ENCODE measurements around the gene SCAMP5.

Gene SCAMP5

DNA sequence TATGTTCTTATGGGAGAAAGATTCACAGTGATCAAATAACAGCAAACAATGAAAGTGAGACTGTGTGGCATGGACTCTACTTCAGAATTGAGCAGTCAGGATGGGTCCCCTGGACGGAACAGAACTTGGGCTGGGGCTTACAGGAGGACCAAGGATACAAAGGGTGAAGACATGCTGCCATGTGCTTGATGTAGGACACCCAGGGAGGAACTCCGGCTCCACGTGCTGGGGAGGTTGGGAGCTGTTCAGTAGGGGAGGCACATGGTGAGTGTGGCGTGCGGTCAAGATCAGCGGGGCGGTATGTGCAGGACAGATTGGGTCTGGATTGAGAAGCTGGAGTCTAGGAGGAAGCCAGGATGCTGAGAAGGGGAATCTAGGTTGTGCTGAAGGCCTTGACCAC is 60.7 kb downstream of the SCAMP5 start:
- Histone ChIP-seq H4K20me1 (ENCODE audit: insufficient read depth, low read length) (no peaks in the 10 kb centered on the region), H3K4me3 (ENCODE audit: low read length) (no peak overlapping the region), H3K4me2 (ENCODE audit: low read depth, low read length) (no peak overlapping the region), H3K36me3 (replicated peaks; ENCODE audit: insufficient read depth, low read length) (no peaks in the 10 kb centered on the region), H2AFZ (ENCODE audit: low read length) (no peak overlapping the region), H3K9me3 (replicated peaks; ENCODE audit: insufficient read depth, low read length) (no peaks in the 10 kb centered on the region), H3K27ac (ENCODE audit: low read length) (no peak overlapping the region), H3K27me3 (replicated peaks; ENCODE audit: insufficient read depth, low read length) (no peaks in the 10 kb centered on the region), H3K9me2 (replicated peaks; ENCODE audit: insufficient read depth, low read length) (no peaks in the 10 kb centered on the region), H3F3A (ENCODE audit: insufficient read depth, low read length) (peaks cover 5% of the 10 kb centered on the region), H3K9ac (ENCODE audit: low read length) (no peak overlapping the region), H3K79me2 (ENCODE audit: low read length) (no peaks in the 10 kb centered on the region), H3K4me1 (ENCODE audit: low read length) (peaks cover 6% of the 10 kb centered on the region)
- DNase-seq = no peak
- TF ChIP-seq EZH2phosphoT487 (IDR thresholded peaks at IDR 0.05; ENCODE audit: low read length) (no peak), EZH2 (optimal IDR thresholded peaks at IDR 0.05; ENCODE audit: low read depth, low read length) (no peak)
- TF ChIP-seq, protein P1, sequence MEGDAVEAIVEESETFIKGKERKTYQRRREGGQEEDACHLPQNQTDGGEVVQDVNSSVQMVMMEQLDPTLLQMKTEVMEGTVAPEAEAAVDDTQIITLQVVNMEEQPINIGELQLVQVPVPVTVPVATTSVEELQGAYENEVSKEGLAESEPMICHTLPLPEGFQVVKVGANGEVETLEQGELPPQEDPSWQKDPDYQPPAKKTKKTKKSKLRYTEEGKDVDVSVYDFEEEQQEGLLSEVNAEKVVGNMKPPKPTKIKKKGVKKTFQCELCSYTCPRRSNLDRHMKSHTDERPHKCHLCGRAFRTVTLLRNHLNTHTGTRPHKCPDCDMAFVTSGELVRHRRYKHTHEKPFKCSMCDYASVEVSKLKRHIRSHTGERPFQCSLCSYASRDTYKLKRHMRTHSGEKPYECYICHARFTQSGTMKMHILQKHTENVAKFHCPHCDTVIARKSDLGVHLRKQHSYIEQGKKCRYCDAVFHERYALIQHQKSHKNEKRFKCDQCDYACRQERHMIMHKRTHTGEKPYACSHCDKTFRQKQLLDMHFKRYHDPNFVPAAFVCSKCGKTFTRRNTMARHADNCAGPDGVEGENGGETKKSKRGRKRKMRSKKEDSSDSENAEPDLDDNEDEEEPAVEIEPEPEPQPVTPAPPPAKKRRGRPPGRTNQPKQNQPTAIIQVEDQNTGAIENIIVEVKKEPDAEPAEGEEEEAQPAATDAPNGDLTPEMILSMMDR (IDR thresholded peaks at IDR 0.05; ENCODE audit: low read length) = no peak

DNA sequence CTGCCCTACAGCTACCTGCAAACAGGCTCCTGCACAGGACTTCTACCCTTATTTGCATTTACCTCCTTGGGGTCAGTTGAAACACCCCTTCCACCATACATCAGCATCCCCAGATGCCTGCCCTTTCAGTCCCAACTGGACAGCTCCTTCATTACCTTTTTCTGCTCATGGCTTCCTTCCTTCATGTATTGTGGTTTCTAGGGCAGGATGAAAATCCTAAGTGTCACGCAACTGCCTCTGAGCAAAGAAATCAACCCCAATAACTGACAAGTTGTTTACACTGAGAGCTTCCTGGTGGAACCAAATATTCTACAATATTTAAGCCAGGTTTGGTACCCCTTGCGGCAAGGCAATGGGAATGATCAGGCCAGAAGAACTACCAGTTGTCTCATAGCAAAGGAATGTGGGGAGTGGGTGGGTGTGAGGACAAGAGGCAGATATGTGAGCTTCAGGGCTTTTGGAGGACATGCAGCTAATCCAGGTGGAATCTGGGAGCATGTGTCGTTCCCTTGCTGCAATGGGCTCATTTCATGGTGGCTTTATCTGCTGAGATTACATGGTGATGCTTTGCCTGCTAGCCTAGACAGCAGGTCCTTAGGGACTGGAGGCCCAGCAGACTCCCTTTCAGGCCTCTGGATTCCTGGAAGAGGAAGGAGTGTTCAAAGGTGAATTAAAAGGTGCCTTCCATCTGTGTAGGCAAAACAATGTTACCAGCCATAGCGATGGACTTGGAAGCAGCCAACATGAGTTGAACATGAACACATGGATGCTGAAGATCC is 63.0 kb downstream of the SCAMP5 start:
- H3K79me2 ChIP-seq (ENCODE audit: low read length) = no peaks in the 10 kb centered on the region
- H3K4me2 ChIP-seq (ENCODE audit: low read depth, low read length) = no peak overlapping the region
- no peaks in the 10 kb centered on the region for H3K36me3 ChIP-seq (replicated peaks; ENCODE audit: insufficient read depth, low read length)
- TF ChIP-seq EZH2 (optimal IDR thresholded peaks at IDR 0.05; ENCODE audit: low read depth, low read length) (no peak), EZH2phosphoT487 (IDR thresholded peaks at IDR 0.05; ENCODE audit: low read length) (no peak)
- TF ChIP-seq, protein P1 (IDR thresholded peaks at IDR 0.05; ENCODE audit: low read length) = no peak
- no peaks in the 10 kb centered on the region for H4K20me1 ChIP-seq (ENCODE audit: insufficient read depth, low read length)
- no peaks in the 10 kb centered on the region for H3K27me3 ChIP-seq (replicated peaks; ENCODE audit: insufficient read depth, low read length)
- H3K4me3 ChIP-seq (ENCODE audit: low read length) = no peak overlapping the region
- no peaks in the 10 kb centered on the region for H3K9me2 ChIP-seq (replicated peaks; ENCODE audit: insufficient read depth, low read length)
- DNase-seq = no peak
- H2AFZ ChIP-seq (ENCODE audit: low read length) = no peak overlapping the region
- no peak overlapping the region for H3K27ac ChIP-seq (ENCODE audit: low read length)
- H3K4me1 ChIP-seq (ENCODE audit: low read length) = peaks cover 24% of the 10 kb centered on the region
- H3F3A ChIP-seq (ENCODE audit: insufficient read depth, low read length) = peaks cover 12% of the 10 kb centered on the region
- H3K9me3 ChIP-seq (replicated peaks; ENCODE audit: insufficient read depth, low read length) = no peaks in the 10 kb centered on the region
- H3K9ac ChIP-seq (ENCODE audit: low read length) = no peak overlapping the region

DNA sequence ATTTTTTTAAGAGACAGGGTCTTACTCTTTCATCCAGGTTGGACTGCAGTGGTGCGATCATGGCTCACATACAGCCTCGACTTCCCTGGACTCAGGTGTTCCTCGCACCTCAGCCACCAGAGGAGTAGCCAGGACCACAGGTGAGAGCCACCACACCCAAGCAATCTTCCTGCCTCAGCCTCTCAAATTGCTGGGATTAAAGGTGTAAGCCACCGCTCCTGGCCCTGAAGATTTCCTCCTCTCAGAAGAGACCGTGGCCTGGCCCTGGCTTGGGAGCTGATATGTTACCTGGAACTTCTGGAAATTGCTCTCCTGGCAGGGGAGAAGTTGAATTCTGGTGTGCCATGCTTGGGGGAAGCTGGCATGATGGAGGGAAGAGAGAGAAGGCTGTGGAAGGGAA is 64.2 kb downstream of the SCAMP5 start:
- Histone ChIP-seq H3K4me3 (ENCODE audit: low read length) (no peak overlapping the region), H3K4me1 (ENCODE audit: low read length) (peaks cover 31% of the 10 kb centered on the region)

More for the DNA sequence above, 64.2 kb downstream of the SCAMP5 start:
- H3K9ac ChIP-seq (ENCODE audit: low read length) = no peak overlapping the region
- peaks cover 12% of the 10 kb centered on the region for H3F3A ChIP-seq (ENCODE audit: insufficient read depth, low read length)
- H3K27me3 ChIP-seq (replicated peaks; ENCODE audit: insufficient read depth, low read length) = no peaks in the 10 kb centered on the region
- H3K9me3 ChIP-seq (replicated peaks; ENCODE audit: insufficient read depth, low read length) = no peaks in the 10 kb centered on the region
- H3K4me2 ChIP-seq (ENCODE audit: low read depth, low read length) = no peak overlapping the region
- no peaks in the 10 kb centered on the region for H3K9me2 ChIP-seq (replicated peaks; ENCODE audit: insufficient read depth, low read length)
- H3K27ac ChIP-seq (ENCODE audit: low read length) = no peak overlapping the region
- H3K79me2 ChIP-seq (ENCODE audit: low read length) = no peaks in the 10 kb centered on the region
- H4K20me1 ChIP-seq (ENCODE audit: insufficient read depth, low read length) = no peaks in the 10 kb centered on the region
- DNase-seq = no peak
- H2AFZ ChIP-seq (ENCODE audit: low read length) = no peak overlapping the region
- no peaks in the 10 kb centered on the region for H3K36me3 ChIP-seq (replicated peaks; ENCODE audit: insufficient read depth, low read length)
- TF ChIP-seq, protein P1 (IDR thresholded peaks at IDR 0.05; ENCODE audit: low read length) = no peak
- TF ChIP-seq EZH2 (optimal IDR thresholded peaks at IDR 0.05; ENCODE audit: low read depth, low read length) (no peak), EZH2phosphoT487 (IDR thresholded peaks at IDR 0.05; ENCODE audit: low read length) (no peak)
